Stimulated activated CD4-positive, alpha-beta T cell treated with anti-CD3 and anti-CD28 coated beads, Interleukin-4, amount 100 ng/mL, for 24 hours (primary cell): ENCODE data around the gene MYH11.
"Not testable (repeated sequence)": the region's sequence is repeated elsewhere in the genome, so short reads cannot be mapped to it uniquely, and the experiment has no call there.

ENCODE experiments used
- DNase-seq: peaks from one replicate; pipeline ENCODE4 v3.0.0-alpha.2; 2020

MYH11 gene

GRCh38 chr16:15836965-15837611, 19.7 kb downstream of the MYH11 start:
- DNase-seq = no peak

- DNase-seq = no peak
These were observed 20.8 kb downstream of the MYH11 start for GRCh38 chr16:15836074-15836473.

- DNase-seq = no peak
These were observed 21.5 kb downstream of the MYH11 start for GRCh38 chr16:15835136-15835878.

GRCh38 chr16:15834502-15834901, 22.3 kb downstream of the MYH11 start:
- no peak for DNase-seq

- DNase-seq = no peak
These were observed 23.3 kb downstream of the MYH11 start for GRCh38 chr16:15833541-15833940.

GRCh38 chr16:15832241-15832640, 24.6 kb downstream of the MYH11 start:
- no peak for DNase-seq

- DNase-seq = no peak
These were observed 25.9 kb downstream of the MYH11 start for GRCh38 chr16:15830832-15831451.

GRCh38 chr16:15829460-15829859, 27.4 kb downstream of the MYH11 start:
- DNase-seq = no peak

- DNase-seq = no peak
These were observed 29.0 kb downstream of the MYH11 start for GRCh38 chr16:15827709-15828343.

GRCh38 chr16:15827299-15827698, 29.5 kb downstream of the MYH11 start:
- DNase-seq = no peak

GRCh38 chr16:15825750-15826305, 31.0 kb downstream of the MYH11 start:
- no peak for DNase-seq

GRCh38 chr16:15822957-15823356, 33.9 kb downstream of the MYH11 start:
- no peak for DNase-seq

- DNase-seq = no peak
These were observed 36.0 kb downstream of the MYH11 start for GRCh38 chr16:15820837-15821236.

GRCh38 chr16:15819046-15819445, 37.8 kb downstream of the MYH11 start:
- DNase-seq = no peak

- DNase-seq = no peak
These were observed 39.4 kb downstream of the MYH11 start for GRCh38 chr16:15817446-15817845.

GRCh38 chr16:15816228-15816627, 40.6 kb downstream of the MYH11 start:
- no peak for DNase-seq

- not testable (repeated sequence) for DNase-seq
These were observed 44.5 kb downstream of the MYH11 start for GRCh38 chr16:15812401-15812750.

GRCh38 chr16:15811481-15812400, 45.1 kb downstream of the MYH11 start:
- no peak for DNase-seq

- DNase-seq = no peak
These were observed 45.9 kb downstream of the MYH11 start for GRCh38 chr16:15810949-15811348.

GRCh38 chr16:15810411-15810810, 46.4 kb downstream of the MYH11 start:
- DNase-seq = no peak

GRCh38 chr16:15809297-15809696, 47.5 kb downstream of the MYH11 start:
- not testable (repeated sequence) for DNase-seq

GRCh38 chr16:15808071-15808470, 48.8 kb downstream of the MYH11 start:
- DNase-seq = no peak
